ENCODE data around the gene ALDH1B1. TPM values are rescaled to one million over a fixed set of nuclear protein-coding genes. Genes with fewer than 3 reads are reported as not detected.

ALDH1B1 gene
- total and polyA plus RNA-seq, 2 of the 13 experiments (the other 11 are each of a cell fraction or from before 2014, with no cell fraction given) = 45.1 to 125 TPM

- TF ChIP-seq IRF9 (CRISPR knock-in tag; IDR thresholded peaks at IDR 0.05; ENCODE audit: borderline replicate concordance) (no peak), GZF1 (CRISPR knock-in tag; IDR thresholded peaks at IDR 0.05) (0 out of 2 replicates have a peak, but pooled peaks have one; percentile 18), KAT7 (CRISPR knock-in tag; IDR thresholded peaks at IDR 0.05; ENCODE audit: borderline replicate concordance) (no peak), HNF4A (CRISPR knock-in tag; IDR thresholded peaks at IDR 0.05) (peak; percentile 85), ZNF274 (CRISPR knock-in tag; IDR thresholded peaks at IDR 0.05) (no peak), GMEB1 (CRISPR knock-in tag; IDR thresholded peaks at IDR 0.05; ENCODE audit: borderline replicate concordance) (no peak), THRA (CRISPR knock-in tag; IDR thresholded peaks at IDR 0.05; ENCODE audit: borderline replicate concordance) (peak; percentile 63; the same call in 1 of the 2 replicates), PHB2 (IDR thresholded peaks at IDR 0.05; ENCODE audit: partially characterized antibody) (no peak), ZNF296 (CRISPR knock-in tag; conservative IDR thresholded peaks at IDR 0.05) (no peak), YEATS2 (CRISPR knock-in tag; IDR thresholded peaks at IDR 0.05; ENCODE audit: borderline replicate concordance) (peak; percentile 7; the same call in 1 of the 2 replicates), FLYWCH1 (CRISPR knock-in tag; IDR thresholded peaks at IDR 0.05) (no peak), RBM39 (IDR thresholded peaks at IDR 0.05; ENCODE audit: low read depth, low read length, poor library complexity, severe bottlenecking) (no peak), MED8 (CRISPR knock-in tag; IDR thresholded peaks at IDR 0.05; ENCODE audit: insufficient replicate concordance) (no peak), ATAD3A (CRISPR knock-in tag; IDR thresholded peaks at IDR 0.05) (no peak), WIZ (CRISPR knock-in tag; IDR thresholded peaks at IDR 0.05) (no peak), XRCC5 (optimal IDR thresholded peaks at IDR 0.05; ENCODE audit: low read length) (no peak), ZBTB20 (CRISPR knock-in tag; IDR thresholded peaks at IDR 0.05; ENCODE audit: borderline replicate concordance, low read depth) (no peak), ZNF563 (CRISPR knock-in tag; IDR thresholded peaks at IDR 0.05) (no peak), E2F5 (CRISPR knock-in tag; conservative IDR thresholded peaks at IDR 0.05) (no peak), FOXC1 (CRISPR knock-in tag; IDR thresholded peaks at IDR 0.05; ENCODE audit: borderline replicate concordance) (no peak)
Measured at GRCh38 chr9:38386319-38386895, 6.1 kb upstream of the ALDH1B1 start (continued).

Data from HepG2 (cell line).